Measurements from ENCODE around the gene GSTA4. TPM values are rescaled to one million over a fixed set of nuclear protein-coding genes. Genes with fewer than 3 reads are reported as not detected.

The GSTA4 gene
- total and polyA plus RNA-seq, 2 experiments from 2014 or later: 19.3 to 29.9 TPM

- TF ChIP-seq CTCF (conservative IDR thresholded peaks at IDR 0.05; ENCODE audit: low read depth in 2 of 2) (no peak), JUNB (IDR thresholded peaks at IDR 0.05; ENCODE audit: unreplicated experiment) (no peak), EZH2phosphoT487 (IDR thresholded peaks at IDR 0.05; ENCODE audit: unreplicated experiment) (no peak), CREB1 (CRISPR knock-in tag; IDR thresholded peaks at IDR 0.05; ENCODE audit: low read depth) (no peak)
Observed at GRCh38 chr6:52942221-52942620, 52.9 kb downstream of the GSTA4 start (continued).

GRCh38 chr6:52937908-52938307, 57.2 kb downstream of the GSTA4 start:
- Histone ChIP-seq H3K9me2 (ENCODE audit: insufficient read depth) (0 out of 2 replicates have a peak, but pooled peaks cover 2% of the 10 kb centered on the region), H4K20me1 (replicated peaks; ENCODE audit: insufficient read depth) (no peaks in the 10 kb centered on the region), H3F3A (replicated peaks; ENCODE audit: low read depth) (no peaks in the 10 kb centered on the region), H3K4me2 (no peak overlapping the region), H3K27me3 (ENCODE audit: insufficient read depth) (no peaks in the 10 kb centered on the region), H3K79me2 (replicated peaks; ENCODE audit: insufficient read depth) (no peaks in the 10 kb centered on the region), H3K4me1 (ENCODE audit: insufficient read depth) (no peaks in the 10 kb centered on the region), H3K36me3 (ENCODE audit: insufficient read depth) (no peaks in the 10 kb centered on the region), H3K4me3 (no peak overlapping the region), H2AFZ (no peak overlapping the region), H3K27ac (ENCODE audit: low read depth) (no peak overlapping the region)
- Mint-ChIP-seq H3K4me3 (no peak overlapping the region), H3K36me3 (ENCODE audit: low read depth) (no peaks in the 10 kb centered on the region), H3K27ac (no peak overlapping the region), H3K4me1 (no peaks in the 10 kb centered on the region; the same call in 2 of the 3 replicates), H3K27me3 (ENCODE audit: insufficient read depth, low read depth, poor library complexity) (peaks cover 5% of the 10 kb centered on the region), H3K9me3 (no peaks in the 10 kb centered on the region)
- DNase-seq (ENCODE audit: low spot score): no peak
- no peak for ATAC-seq
- TF ChIP-seq REST (IDR thresholded peaks at IDR 0.05; ENCODE audit: unreplicated experiment) (no peak), EZH2phosphoT487 (IDR thresholded peaks at IDR 0.05; ENCODE audit: unreplicated experiment) (no peak), ZNF462 (CRISPR knock-in tag; IDR thresholded peaks at IDR 0.05) (no peak), STAT1 (IDR thresholded peaks at IDR 0.05; ENCODE audit: unreplicated experiment) (no peak), CTCF (conservative IDR thresholded peaks at IDR 0.05; ENCODE audit: low read depth in 2 of 2) (no peak), ETS1 (IDR thresholded peaks at IDR 0.05) (no peak), JUNB (IDR thresholded peaks at IDR 0.05; ENCODE audit: unreplicated experiment) (no peak)
